Cardiac septum (tissue), 1 donor: ENCODE measurements around the gene INPP5A. TPM values are rescaled to one million over a fixed set of nuclear protein-coding genes. Genes with fewer than 3 reads are reported as not detected.
A peak's percentile ranks its signal among the peaks of the same experiment; 100 is the strongest.
"Not testable (repeated sequence)": the region's sequence is repeated elsewhere in the genome, so short reads cannot be mapped to it uniquely, and the experiment has no call there.

Experiments used
- DNase-seq: peaks from one replicate; pipeline ENCODE4 v3.0.0-alpha.2; 2020; ENCODE audit warnings: low spot score
- intact Hi-C: fragments of 100-400 bp; cut with DNase I; formaldehyde crosslinking; loops from one replicate; pipeline ENCODE4 v1.14.0; 2022
- total RNA-seq: library from RNA; stranded (reverse); fragmentation: NEBNext Ultra II Directional; extraction: Animal tissue kit (Norgen Biotek cat#: 25700); gene quantifications from one replicate; pipeline ENCODE4 v1.2.1, GENCODE V29; 2021
- donor health status: DM: no; HTN: no; CAD: no.

Gene INPP5A
- total RNA-seq, 1 donor from 2014 or later = 121 TPM

DNA sequence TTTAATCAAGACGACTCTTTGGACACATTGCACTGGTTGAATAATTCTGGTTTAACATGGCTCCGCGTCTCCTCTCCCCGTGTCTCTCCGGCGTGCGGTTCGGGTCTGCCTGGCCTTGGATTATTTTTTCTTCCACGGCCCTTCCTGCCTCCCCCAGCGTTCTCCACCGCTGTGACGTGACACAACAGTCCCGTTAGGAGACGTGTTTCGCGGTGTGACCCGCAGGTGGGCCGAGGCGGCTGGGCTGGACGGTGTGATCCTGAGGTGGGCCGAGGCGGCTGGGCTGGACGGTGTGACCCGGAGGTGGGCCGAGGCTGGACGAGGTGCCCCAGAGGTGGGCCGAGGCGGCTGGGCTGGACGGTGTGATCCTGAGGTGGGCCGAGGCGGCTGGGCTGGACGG is 260.4 kb downstream of the INPP5A start:
- intact Hi-C loops, DNase-seq: not testable (repeated sequence)

- DNase-seq = no peak
- intact Hi-C loops = no loop called here
These were observed 260.8 kb downstream of the INPP5A start for GRCh38 chr10:132798403-132798802.

DNA sequence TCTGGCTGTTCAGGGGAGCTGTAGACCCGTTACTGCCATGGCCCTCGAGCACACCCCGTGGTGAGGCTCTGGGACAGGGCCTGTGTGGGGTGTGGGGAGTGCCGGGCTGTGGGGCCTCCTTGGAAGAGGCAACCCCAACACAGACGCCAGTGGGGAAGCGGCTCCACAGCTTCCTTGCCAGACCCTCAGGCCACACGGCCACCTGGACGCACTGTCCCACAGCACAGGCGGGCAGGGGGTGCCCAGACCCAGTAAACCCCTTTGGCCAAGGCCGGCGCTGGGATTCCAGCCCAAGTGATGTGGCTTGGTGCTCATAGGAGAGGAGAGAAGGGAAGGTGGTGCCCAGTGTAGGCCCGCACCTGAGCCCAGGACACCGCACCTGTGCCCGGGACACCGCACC is 261.3 kb downstream of the INPP5A start:
- no peak for DNase-seq

DNA sequence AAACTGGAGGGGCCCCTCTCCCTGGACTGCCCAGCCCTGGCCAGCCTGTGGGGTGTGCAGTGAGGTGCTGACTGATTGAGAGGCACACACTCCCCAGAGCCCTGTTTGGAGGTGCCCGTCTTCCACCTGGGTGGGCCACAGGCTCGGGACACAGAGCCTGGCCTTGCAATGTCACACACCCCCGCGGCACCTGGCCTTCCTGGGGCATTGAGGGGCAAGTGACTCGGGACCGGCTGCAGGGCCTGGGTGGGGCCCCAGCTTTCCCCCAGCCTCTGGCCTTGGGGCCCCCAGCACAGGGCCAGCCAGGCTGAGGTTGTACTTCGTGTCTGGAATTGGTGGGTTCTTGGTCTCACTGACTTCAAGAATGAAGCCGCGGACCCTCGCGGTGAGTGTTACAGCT is 262.3 kb downstream of the INPP5A start:
- no peak for DNase-seq
- intact Hi-C loops = no loop called here

More for the DNA sequence above, 261.3 kb downstream of the INPP5A start:
- intact Hi-C loops = no loop called here

- intact Hi-C loops = no loop called here
- no peak for DNase-seq
These were observed 264.5 kb downstream of the INPP5A start for GRCh38 chr10:132802048-132802447.

- no peak for DNase-seq
- intact Hi-C loops = no loop called here
These were observed 265.2 kb downstream of the INPP5A start for GRCh38 chr10:132802694-132803320.

DNA sequence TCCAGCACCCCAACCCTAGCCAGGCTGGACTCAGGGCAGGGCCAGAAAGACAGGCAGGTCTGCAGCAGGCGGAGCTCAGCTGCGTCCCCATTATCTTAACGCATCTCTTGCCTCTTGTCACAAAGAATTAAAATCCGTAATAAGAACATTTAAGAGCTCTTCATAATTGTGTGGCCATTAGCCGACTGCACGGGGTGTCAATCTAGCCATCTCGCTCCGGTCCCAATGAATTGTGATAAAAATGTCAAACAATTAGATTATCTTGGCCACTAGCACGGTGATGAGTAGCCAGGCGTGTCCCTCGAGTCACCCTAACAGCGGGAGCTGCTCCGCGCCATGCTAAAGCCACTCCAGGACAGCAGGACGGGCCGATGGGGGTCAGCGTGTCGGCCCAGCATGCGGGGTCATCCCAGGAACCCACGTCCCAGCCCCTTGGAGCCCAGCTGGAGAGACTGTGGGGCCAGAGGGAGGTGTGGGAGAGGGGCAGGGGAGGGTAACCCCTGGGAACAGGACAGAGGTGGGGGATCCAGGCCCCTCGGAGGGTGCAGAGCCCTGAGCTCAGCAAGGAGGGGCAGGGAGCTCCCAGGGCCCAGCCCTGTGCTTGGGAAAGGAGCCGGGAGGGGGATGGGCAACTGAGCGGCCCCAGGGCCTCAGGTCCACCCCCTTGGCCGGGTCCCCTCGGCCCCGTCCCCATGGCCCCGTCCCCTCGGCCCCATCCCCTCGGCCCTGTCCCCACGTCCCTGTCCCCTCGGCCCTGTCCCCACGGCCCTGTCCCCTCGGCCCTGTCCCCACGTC is 266.0 kb downstream of the INPP5A start:
- DNase-seq = no peak
- intact Hi-C loops = no loop called here

GRCh38 chr10:132804287-132804686 is 266.7 kb downstream of the INPP5A start:
- DNase-seq = no peak

DNA sequence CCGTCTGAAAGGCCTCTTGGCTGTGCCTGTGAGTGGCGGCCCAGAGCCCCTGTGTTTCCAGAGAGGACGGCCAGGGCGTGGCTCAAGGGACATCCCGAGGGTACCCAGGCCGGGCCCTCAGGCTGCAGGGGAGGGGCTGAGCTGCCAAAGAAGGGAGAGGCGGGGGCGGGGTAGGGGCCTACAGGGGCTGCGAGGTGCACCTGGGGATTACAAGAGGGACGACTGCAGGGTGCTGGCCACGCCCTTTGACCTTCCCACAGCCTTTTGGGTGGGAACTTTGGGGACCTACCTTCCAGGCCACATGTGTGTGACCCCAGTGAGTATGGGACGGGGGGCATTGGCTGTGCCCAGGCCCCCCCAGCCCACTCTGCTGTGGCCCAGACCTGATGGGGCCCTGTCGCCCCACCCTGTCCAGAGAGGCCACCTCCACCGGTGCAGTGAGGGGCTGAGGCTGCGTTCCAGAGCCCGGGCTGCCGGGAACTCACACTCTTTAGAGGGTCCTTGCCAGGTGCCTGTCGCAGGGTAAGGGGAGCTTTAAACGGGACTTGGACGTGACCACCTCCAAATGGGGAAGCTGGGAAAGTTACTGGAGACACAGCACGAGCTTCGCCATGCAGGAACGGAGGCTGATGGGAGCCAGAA is 267.3 kb downstream of the INPP5A start:
- intact Hi-C loops = no loop called here
- DNase-seq = no peak

More at GRCh38 chr10:132804287-132804686, 266.7 kb downstream of the INPP5A start:
- intact Hi-C loops = no loop called here

DNA sequence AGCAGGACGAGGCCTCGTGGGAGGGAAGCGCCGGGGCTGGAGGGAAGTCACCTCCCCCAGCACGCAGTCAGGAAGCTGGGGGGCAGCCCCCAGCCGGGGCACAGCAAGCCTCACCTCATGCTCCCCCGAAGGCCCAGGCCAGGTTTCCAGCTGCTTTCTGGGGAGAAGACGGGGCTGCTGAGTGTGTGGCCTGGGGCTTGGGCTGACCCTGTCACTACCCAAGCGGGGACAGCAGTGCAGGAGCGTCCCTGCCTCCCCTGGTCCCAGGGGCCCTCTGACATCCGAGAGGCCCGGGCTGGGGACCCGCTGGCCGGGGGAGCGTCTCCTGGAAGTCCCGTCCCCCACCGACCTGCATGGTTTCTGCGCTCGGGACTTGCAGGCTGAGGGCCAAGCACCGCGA is 268.0 kb downstream of the INPP5A start:
- intact Hi-C loops = no loop called here
- DNase-seq = no peak

DNA sequence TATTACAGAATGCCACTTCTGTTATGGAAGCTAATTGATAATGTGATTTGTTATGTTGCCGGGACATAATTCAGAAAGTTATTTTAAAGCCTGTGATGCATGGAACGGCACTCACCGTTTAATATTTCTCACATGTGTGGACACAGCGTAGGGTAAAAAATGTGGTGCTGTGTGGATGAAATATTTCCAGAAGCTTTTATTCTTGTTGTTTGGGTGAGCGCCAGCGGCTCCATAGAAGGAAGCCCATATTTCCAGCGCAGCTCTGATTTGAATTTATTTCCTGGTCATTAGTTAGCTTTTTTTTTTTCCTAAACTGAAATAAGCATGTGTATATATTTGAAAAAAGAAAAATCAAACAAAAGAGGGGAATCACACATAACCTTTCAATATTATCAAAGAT is 268.5 kb downstream of the INPP5A start:
- DNase-seq = no peak
- intact Hi-C loops = no loop called here

GRCh38 chr10:132806561-132807003 is 269.0 kb downstream of the INPP5A start:
- peak; percentile 71 for DNase-seq

DNA sequence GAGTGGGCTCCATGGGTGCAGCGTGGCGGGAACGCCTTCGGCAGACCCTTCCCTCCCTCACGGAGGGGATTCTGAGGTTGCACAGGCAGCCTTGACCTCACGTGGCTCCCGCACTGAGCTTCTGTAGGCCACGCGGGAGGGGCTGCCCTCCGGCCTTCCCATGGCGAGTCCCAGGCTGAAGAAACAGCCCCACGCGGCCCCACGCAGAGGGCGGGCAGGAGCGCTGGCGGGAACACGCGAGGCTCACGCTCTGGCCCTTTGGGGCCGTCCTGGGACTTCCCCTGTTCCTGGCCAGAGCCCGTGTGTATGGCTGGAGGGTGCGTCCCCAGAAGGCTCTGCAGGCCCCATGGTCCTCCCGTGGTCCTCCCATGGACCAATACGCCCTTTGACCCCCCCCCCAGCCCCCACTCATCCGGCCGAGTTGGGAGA is 270.0 kb downstream of the INPP5A start:
- intact Hi-C loops = no loop called here
- DNase-seq = peak; percentile 53

More at GRCh38 chr10:132806561-132807003, 269.0 kb downstream of the INPP5A start:
- intact Hi-C loops = no loop called here

DNA sequence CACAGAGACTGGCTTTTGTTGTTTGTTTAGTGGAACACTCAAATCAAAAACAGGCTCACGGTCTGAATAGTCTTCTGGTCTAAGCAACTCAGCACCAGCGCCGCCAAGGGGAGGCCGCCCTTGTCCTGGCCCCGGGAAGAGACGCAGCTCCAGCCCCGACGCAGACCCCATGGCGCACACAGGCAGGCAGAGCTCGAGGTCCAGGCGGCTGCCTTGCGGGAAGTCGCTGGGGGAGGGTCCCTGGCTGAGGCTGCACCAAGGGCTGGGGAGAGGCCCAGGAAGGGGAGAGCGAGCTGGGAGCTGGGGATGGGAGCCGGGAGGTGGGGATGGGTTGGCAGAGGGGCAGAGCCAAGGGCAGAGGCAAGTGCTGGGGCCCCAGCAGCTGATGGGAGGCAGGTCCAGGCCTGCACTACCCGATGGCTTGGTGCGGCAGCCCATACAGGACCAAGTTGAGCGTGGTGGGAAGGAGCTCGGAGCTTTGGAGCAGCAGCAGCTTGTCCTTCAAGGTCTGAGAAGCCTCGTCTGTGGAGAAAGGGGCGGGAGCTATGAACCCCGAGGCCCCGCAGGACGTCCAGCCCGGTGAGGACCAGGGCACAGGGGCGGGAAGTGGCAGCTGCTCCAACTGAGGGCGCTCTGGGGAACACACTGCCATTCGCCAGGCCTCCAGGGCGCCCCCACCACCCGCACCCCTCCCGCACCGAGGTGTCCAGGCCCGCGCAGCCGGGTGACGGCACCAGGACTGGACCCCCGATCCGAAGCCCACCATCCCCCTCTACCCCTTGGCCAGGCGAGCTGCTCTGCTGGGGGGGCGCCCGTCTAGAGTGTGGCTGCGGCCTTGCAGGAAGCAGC is 271.0 kb downstream of the INPP5A start:
- DNase-seq = peak; percentile 57
- intact Hi-C loops = no loop called here

- intact Hi-C loops = no loop called here
These were observed 271.9 kb downstream of the INPP5A start for GRCh38 chr10:132809232-132810140.

DNA sequence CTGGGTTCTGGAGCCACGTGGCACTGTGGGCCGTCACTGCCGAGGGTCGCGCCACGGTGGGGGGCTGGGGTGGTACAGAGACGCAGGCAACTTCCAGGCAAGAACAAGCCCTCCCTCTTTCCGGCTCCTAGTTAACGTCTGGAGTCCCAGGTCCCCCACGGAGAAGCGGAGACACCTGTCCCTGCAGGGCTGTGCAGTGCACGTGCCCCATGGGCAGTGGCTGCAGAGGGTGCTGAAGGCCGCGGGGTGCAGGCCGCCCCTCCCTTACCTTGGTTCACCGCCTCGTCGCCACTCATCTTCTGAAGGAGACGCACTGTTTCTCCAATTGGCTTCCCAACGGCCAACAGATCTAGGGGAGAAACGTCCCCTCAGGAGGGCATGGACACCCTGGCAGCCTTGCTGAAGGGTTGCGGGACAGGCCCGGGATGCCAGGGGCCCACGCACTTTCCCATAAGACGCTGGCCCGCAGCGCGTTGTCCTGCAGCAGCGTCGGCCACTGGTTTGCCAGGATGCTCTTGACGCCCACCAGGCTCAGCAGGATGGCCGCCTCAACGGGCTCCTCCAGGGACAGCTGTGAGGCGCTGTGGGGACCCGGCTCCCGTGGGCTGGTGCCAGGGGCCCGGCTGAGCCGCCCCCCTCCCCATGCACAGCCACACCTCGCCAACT is 272.7 kb downstream of the INPP5A start:
- intact Hi-C loops = no loop called here
- peak; percentile 69 for DNase-seq

More at GRCh38 chr10:132809232-132810140, 271.9 kb downstream of the INPP5A start:
- peak; percentile 57 for DNase-seq

DNA sequence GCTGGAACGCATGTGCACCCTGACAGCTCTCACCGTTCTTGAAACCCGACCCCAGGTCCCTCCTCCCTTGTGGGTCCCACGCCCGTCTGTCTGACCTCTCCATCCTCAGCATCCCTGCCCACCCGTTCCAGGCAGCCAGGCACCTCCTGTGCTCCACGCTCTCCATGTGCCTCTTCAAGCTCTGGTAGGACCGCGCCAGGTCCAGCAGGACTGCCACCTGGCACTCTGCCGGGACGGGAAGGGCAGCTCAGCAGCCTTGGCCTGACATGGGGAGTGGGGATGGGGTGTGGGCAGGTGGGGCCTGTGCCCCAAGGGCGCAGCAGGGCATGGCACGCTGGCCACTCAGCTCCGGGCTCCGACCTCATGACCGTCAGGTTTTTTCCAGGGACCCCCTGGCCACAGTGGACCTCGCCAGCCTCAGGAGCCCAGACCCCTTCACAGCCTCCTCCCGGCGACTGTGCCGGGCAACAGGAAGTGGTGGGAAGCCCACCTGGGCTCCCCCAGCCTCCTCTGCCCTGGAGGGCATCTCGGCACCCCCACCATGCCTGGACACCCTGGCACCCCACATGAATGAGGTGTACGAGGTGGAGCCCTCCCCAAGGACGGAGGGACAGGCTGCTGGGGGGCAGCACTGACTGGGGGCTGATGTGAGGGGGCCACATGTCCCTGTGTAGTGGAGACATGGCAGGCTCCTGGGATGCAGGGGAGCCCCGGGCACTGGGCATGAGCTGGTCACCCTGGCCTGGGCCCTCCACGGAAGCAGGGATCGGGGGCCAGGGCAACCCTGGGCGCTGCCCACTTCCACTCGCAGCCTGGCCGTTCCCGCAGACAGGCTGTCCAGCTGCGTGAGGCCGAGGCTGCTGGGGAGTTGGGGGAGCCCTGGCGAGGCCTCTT is 273.5 kb downstream of the INPP5A start:
- intact Hi-C loops = no loop called here
- peak; percentile 56 for DNase-seq
